HT-29 (cell line): ENCODE measurements around the gene PRKCB. TPM values are rescaled to one million over a fixed set of nuclear protein-coding genes. Genes with fewer than 3 reads are reported as not detected.

ENCODE experiments used
- DNase-seq: peaks from one replicate; pipeline ENCODE4 v3.0.0-alpha.2; 2015; ENCODE audit warnings: low spot score
- total RNA-seq: library from RNA; depleted of rRNA; stranded (reverse); fragments of >200 nt; shearing (Covaris generic); gene quantifications from 2 replicates; pipeline ENCODE4 v1.2.3, GENCODE V29; 2014

Gene PRKCB
- total RNA-seq, 1 experiment from 2014 or later, result not detected

DNA sequence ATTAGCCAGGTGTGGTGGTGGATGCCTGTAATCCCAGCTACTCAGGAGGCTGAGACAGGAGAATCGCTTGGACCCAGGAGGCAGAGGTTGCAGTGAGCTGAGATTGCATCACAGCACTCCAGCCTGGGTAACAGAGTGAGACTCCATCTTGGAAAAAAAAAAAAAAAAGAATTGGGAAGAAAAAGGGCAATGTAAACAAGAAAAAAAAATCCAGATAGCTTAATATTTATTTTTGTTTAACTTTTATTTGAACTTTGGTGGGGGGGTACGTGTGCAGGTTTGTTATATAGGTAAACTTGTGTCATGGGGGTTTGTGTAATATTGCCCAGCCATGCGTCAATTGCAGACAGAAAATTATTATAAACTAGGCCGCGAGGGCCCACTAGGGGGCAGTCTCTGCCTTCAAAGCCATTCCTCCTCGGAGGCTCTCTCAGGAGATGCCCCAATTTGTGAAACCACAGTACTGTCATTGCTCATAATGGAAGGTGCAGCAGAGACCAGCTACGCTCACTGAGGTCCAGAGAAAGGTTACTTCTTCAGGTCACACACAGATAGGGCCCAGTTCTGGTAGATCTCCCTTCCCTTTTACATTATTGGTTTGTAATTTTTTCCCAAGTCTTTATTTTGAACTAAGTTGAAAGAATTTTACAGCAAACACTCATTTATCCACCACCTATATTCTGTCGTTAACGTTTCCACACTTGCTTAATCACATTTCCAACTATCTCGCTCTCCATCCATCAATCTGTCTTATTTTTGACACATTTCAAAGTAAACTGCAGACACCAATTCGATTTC, 206.2 kb downstream of the PRKCB start:
- peak; percentile 75 for DNase-seq

DNA sequence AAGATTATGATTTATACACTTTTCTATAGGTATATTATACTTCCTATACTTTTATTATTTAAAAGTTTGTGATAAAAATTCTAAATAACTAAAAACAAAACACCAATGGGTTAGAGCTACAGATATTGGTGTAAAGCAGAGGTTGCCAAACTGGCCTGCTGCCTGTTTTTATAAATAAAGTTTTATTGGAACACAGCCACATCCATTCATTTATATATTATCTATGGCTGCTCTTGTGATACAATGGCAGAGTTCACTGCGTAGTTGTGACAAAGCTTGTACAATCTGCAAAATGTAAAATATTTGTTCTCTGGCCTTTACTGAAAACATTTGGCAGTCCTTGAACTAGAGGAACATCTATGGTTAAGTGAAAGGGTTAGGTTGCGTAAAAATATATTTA, 208.7 kb downstream of the PRKCB start:
- no peak for DNase-seq

DNA sequence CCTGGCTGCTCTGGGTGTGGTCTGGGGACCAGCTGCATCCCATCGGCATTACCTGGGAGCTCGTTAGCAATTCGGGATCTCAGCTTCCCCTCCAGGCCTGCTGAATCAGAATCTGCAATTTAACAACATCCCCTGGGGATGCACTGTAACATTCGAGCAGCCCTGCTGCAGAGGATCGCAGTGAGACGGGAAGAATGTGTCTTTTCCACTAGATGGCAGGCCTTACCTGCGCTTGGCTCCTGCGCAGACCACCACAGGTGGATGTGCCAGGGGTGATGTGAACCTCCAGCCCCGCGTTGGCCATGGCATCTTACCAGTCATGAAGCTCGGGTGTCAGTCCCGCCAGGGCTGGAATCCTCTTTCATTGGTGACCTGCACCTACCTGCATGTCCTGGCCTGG, 209.9 kb downstream of the PRKCB start:
- DNase-seq, result peak; percentile 5

DNA sequence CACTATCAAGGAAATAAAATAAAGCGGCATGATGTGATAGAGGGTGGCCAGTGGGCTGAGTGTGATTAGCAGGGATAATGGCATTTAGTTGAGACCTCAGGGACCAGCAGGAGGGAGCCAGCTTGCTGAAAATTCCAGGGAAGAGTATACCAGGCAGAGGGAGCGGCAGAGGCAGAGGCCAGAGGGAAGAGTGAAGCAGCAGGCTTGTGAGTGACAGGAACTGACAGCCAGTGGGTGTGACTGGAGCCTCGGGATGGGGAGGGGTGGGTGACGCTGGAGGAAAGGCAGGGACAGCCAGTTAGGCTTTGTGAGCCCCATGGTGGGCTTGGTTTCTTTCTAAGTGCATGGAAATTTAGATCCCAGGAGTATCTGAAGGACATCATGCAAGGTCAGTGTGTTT, 210.7 kb downstream of the PRKCB start:
- no peak for DNase-seq

DNA sequence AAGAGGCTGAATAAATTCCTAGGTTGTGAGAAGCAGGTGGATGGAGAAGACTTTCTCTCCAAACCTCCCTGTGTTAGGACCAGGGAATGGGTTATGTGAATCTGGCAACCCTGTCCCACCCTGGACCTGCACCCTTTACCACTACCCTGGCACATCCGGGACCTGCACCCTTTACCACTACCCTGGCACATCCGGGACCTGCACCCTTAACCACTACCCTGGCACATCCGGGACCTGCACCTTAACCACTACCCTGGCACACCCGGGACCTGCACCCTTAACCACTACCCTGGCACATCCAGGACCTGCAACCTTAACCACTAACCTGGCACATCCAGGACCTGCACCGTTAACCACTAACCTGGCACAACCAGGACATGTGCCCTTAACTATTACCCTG, 213.3 kb downstream of the PRKCB start:
- no peak for DNase-seq

DNA sequence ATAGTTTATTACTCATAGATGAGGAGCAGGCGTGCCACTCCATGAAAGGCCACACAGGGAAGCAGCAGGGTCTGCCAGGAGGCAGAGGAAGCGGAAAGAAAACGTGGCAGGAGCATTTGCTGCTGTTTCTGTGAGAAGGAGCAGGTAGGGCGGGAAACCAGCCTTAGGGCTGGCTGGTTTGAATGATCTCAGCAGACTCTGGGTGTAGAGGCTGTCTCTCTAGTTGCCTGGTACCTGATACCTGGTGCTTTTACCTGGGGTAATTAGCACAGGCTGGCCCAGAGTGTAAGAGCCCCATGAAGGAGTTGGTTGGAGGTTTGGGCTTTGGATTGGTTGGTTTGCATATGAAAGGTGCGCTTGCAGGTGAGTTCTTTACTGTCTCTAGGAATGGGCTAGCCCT, 215.3 kb downstream of the PRKCB start:
- DNase-seq, result no peak

DNA sequence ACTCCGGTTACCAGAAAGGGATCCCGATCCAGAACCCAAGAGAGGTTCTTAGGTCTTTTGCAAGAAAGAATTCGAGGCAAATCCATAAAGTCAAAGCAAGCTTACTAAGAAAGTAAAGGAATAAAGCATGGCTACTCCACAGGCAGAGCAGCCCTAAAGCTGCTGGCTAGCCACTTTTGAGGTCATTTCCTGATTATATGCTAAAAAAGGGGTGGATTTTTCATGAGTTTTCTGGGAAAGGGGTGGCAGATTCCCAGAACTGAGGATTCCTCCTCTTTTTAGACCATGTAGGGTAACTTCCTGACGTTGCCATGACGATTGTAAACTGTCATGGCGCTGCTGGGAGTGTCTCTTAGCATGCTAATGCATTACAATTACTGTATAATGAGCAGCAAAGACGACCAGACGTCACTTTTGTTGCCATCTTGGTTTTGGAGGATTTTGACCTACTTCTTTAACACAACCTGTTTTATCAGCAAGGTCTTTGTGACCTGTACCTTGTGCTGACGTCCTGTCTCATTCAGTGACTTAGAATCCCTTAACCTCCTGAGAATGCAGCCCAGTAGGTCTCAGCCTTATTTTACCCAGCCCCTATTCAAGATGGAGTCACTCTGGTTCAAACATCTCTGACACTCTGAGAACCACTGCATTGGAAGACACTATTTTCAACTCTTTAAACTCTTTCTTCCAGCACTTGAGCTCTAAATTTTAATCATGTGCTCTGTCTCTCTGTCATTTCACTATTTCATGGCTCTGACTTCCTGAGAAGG, 216.7 kb downstream of the PRKCB start:
- no peak for DNase-seq

DNA sequence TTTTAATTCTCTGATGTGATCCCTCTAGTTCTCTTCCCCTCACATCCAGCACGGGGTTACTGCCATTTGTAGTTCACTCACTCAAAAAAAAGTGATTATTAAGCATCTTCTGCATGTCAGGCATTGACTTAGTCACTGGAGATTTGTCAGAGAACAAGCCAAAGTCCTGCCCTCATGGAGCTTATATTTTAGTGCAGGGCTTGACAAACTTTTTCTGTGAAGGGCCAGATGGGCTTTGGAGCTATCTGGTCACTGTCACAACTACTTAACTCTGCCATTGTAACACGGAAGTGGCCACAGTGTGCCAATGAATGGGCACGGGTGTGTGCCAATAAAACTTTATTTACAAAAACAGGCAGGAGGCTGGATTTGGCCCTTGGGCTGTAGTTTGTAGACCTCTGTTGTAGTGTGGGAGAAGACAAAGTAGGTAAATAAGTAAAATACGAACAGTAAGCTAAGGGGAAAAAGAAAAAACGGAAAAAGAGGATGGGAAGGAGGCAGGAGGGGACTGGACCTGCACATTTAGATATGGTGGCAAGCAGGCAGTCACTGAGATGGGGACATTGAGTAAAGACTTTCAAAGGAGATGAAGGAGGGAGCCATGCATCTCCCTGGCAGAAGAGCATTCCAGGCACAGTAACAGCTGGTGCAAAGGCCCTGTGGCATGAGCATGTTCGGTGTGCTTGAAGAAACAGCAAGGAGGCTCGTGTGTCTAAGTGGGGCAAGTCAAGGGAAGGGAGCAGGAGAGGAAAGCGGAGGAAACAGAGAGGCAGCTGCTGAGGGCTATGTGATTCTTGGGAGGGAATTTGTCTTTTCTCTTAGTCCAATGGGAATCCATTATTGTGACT, 217.5 kb downstream of the PRKCB start:
- DNase-seq, result no peak

DNA sequence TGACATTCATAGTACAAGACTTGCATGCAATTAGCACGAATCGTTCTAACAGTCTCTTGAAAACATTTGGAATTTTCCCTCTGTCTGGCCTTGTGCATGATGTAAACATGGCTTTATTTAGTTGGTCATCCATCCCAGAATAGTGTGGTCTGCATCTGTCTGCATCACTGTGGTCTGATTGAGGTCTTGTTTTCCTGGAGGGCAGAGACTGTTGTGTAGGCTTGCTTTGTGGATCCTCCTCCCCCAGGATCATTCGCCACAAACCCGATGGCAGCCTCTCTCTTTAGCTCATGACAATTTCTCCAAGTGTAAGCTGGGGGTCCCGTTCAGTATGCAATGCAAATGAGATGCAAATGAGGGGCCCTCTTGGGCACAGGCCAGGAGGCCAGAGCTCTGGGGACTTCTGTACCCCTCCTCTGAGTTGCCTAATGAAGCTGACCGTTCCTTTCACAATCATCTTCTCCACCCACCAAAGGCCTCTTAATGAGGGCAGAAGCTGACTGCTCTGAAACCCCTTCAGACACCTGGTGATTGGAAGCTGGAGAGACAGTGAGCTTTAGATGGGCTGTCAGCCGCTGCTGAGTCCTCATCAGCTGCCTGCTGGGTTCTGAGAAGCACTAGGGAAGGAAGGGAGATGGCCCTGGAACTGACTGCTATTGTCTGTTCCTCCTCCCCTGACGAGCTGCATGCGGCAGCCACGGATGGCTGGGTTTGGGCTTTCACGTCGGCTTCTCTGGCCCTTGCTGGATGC, 219.1 kb downstream of the PRKCB start:
- no peak for DNase-seq

DNA sequence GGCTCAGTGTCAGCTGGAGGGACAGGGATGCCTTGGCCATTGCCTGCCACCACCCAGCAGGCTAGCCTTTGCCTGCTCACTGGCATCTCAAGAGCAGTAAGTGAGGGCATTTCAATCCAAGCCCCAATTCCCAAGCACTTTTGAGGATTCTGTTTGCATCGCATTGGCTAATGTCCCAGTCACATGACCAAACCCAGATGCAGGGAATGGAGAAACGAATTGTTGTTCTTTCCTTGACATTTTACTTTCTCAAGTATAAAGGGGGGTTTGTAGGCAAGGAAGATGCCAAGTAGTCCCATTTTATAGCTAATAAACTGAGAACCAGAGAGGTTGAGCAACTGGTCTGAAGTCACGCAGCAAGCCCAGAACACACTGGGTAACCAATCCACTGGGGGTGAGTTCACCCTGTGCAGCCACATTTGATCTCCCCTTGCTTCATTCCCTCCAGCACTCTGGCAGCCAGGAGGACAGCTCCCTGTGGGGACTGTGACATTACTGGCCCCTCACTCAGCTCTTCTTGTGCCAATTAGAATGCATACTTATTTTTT, 226.6 kb downstream of the PRKCB start:
- no peak for DNase-seq

DNA sequence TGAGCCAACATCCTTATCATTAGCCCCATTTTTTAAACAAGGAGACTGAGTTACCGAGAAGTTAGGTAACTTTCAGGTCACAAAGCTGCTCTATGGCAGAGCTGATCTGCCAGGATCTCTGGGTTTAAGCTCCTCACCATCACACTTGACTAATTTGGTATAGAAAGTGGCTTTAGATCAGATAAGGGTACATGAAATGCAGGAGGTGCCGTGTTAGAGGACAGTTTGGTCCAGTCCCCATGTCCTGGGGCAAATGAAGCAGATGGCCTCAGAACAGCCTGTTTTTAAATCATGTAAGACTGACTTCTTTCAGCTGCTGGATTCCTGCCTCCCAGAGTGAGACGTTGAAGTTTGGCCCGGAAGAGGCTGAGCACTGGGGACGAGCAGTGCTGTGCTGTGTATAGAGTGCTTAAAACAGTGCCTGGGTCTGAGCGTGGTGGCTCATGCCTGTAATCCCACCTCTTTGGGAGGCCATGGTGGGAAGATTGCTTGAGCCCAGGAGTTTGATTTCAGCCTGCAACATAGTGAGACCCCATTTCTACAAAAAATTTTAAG, 233.3 kb downstream of the PRKCB start:
- DNase-seq, result no peak

DNA sequence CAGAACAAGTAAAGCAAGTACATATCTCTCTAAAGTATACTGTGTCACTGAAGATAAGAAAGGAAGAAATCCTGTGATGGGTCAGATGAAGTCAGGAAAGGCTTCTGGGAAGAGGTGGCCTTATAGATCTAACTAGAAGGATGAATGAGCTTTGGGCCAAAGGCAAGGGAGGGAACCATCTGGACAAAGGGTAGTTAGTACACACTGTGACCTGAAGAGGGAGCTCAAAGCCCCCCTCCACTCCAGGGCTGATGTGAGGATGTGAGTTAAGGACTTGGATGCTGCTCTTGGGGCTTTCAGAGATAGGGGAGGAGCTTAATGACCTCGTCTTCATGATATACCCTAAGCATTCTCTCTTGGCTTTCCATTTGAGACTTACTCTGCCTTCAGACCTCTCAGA, 235.1 kb downstream of the PRKCB start:
- peak; percentile 60 for DNase-seq

DNA sequence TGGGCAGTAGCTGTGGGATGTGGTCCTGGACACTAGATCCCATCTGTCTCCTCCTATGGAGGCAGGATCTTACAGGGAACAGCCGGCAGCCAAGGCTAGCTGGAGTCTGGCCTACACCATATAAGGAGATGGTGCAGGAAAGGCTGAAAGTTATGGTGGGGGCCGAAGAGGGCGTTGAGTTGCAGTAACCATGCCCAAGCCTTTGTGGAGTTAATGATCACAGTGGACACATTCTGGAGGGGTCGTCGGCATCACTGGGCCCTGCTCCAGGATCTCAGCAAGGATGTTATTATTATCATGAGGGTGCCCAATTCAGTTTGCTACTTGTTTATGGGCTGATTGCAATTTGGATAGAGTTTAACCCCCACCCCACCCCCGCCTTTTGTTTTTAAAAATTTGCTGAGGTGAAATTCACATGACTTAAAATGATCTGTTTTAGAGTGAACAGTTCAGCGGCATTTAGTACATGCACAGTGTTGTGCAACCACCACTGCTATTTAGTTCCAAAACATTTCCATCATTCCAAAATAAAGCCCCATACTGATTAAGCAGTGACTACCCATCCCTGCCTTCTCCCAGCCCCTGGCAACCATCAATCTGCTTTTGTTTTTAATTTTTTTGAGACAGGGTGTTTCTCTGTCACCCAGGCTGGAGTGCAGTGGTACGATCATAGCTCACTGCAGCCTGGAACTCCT, 236.0 kb downstream of the PRKCB start:
- no peak for DNase-seq

DNA sequence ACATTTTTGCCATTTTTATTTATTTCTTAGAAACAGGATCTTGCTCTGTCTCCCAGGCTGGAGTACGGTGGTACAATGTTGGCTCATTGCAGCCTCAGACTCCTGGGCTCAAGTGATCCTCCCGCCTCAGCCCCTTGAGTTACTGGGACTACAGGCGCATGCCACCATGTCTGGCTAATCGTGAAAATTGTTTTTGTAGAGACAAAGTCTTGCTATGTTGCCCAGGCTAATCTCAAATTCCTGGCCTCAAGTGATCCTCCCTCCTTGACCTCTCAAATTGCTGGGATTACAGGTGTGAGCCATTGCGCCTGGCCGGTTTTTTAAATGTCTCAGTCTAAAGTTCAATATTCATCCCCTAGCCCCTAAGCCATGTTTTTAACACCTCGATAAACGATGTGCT, 237.5 kb downstream of the PRKCB start:
- no peak for DNase-seq

DNA sequence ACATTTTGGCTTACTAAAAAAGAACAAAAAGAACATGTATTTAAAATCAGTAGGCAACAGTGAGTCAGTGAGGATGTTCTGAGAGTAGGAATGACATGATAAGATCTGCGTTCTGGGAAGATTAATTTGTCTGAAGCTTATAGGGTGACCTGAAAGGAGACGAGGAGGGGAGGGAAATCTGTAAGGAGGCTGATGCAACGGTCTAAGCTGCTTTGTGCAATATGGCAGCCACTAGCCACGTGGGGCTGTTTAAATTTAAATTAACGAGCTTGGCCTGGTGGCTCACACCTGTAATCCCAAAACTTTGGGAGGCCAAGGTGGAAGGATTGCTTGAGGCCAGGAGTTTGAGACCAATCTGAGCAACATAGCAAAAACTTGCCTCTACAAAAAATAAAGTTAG, 238.8 kb downstream of the PRKCB start:
- no peak for DNase-seq

DNA sequence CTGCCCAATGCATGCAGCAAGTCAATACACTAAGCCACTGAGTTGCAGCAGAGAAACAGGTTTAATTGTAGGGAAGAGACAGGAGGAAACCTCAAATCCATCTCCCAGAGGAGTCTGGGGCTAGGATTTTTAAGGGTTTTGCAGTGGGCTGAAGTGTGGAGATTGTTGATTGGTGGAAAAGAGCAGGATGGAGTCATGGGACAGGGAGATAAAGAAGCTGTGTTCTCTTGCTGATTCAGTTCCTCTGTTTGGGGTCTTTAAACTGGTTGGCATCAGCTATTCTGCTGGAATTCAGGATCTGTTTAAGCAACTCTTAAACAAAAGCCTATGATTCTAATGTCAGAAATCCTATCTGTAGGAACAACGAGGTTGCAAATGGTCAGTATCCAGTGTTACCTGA, 239.5 kb downstream of the PRKCB start:
- no peak for DNase-seq

DNA sequence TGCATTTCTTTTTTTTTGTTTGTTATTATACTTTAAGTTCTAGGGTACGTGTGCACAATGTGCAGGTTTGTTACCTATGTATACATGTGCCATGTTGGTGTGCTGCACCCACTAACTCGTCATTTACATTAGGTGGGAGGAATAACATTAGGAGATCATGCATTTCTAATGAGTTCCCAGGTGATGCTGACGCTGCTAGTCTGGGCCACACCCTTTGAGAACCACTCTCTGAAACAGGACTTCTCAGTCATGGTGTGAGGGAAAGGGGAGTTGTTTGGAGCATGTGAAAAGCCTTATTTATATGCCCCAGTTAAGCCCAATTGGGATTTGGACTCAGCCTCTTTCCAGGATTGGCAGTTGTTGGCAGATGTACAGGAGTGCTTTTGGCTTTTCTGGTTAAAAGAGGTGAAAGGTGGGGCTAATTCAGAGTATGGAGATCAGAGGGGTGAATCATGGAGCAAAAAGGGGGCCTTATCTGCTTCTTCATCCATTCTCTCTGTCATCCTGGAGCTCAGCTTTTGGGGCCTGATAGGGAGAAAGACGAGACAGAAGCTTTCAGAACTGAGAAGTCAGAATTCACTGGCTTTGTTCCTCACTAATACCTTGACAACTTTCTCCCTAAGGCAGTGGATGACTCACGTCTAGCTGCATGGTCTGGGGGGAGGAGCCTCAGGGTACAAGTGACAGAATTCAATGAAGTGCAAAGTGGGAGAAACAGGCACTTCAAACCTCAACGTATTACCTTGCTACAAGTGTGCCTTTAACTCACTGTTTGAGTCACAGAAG, 240.3 kb downstream of the PRKCB start:
- no peak for DNase-seq

DNA sequence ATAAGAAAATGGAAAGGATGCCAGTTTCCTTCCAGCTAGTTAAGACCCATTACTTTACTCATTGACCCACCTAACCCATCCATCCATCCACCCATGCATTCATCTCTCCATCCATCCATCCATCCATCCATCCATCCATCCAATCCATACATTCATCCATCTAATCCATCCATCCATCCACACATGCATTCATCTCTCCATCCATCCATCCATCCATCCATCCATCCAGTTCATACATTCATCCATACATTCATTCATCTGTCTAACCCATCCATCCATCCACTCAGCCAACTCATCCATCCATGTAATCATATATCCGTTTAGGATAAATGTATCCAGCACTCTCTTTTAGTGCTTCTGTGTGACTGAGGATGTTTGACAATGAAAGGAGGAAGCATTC, 241.5 kb downstream of the PRKCB start:
- DNase-seq, result no peak

DNA sequence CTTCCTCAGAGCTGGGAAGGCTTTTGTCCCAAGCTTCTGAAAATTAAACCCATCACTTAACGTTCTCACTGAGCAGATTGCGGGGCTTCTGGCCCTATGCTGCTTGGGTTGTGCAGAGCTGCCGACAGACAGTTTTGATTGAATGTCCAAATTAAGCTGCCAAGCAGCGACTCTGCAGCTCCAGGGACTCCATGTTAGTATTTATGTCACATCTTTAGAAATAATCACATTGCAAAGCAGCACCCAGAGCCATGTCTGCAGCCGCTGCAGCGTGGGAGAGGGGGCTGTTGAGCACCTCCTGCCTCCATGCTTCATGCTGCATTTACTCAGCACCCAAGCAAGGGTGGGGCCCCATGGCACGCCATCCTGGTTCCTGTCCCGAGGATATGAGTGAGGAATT, 242.2 kb downstream of the PRKCB start:
- DNase-seq, result no peak
